ENCODE data around the gene SSC5D.
"Not testable (repeated sequence)": the region's sequence is repeated elsewhere in the genome, so short reads cannot be mapped to it uniquely, and the experiment has no call there.

Gene SSC5D

DNA sequence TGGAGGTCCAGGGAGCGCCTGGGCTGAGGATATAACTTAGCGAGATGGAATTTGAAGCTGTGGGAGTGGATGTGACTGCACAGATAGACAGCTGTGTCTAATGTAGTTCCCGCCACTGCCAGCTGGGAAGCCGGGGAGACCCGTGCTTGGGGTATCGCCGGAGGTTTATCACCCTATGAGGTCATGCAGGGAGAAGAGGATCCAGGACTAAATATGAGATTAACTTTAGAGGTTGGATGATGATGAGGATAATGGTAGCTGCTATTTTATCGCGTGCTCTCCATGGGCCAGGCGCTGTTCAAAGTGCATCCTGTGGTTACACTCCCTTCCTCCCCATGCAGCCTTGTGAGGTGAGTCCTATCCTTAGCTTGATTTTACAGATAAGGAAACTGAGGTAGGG, 19.9 kb downstream of the SSC5D start:
- no peak for DNase-seq

DNA sequence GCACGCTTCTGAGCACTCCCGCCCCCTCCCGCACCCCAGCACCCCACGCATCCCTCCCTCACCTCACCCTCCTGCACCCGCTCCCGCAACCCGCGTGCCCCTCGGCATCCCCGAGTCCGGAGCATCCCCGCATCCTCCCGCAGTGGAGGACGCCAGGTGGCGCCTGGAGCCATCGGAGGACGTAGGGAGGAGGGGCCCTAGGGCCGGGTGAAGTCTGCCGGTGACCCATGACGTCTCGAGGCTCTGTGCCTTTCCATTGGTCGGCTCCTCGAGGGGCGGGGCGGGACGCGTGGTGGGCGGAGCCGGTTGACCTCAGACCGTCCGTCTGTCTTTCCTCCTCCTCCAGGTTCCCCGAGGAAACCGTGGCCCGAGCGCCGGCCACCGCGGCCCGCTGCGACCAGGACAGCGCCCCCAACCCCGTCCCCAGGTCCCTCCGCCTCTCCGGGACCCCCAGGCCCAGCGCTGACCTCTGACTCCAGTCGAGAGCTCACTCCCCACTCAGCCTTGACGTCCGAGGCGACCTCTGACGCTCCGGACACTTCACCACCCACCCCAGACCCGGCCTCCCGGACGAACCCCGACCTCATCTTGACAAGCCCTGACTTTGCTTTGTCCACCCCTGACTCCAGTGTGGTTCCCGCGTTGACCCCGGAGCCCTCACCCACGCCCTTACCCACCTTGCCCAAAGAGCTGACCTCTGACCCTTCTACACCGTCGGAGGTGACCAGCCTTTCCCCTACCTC, 28.8 kb downstream of the SSC5D start:
- peak; percentile 95 for DNase-seq

DNA sequence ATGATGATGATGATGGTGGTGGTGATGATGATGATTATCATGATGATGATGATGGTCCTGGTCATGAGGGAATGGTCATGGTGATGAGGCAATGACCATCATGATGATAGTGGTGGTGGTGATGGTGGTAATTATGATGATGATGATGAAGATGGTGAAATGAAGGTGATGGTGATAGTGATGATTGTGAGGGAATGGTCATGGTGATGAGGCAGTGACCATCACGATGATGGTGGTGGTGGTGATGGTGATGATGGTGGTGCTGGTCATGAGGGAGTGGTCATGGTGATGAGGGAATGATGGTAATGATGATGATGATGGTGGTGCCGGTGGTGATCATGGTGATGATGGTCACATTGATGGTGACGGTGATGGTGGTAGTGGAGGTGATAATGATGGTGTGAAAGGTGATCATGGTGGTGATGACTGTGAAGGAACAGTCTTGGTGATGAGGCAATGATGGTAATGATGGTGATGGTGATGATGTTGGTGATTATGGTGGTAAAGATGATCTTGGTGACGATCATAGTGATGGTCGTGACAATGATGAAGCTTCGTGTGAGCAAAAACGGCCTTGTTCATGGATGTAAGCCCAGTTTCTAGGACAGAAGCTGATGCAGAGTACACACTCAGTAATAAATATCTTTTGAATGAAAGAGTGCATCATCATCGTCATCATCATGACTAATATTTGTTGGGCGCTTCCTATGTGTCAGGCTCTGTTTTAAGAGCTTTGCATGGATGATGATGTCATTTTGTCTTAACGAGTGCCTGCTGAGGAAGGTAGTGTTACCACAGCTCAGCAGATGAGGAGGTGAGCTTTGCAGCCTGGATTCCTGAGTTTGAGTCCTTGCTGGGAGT, 31.4 kb downstream of the SSC5D start:
- DNase-seq: no peak

DNA sequence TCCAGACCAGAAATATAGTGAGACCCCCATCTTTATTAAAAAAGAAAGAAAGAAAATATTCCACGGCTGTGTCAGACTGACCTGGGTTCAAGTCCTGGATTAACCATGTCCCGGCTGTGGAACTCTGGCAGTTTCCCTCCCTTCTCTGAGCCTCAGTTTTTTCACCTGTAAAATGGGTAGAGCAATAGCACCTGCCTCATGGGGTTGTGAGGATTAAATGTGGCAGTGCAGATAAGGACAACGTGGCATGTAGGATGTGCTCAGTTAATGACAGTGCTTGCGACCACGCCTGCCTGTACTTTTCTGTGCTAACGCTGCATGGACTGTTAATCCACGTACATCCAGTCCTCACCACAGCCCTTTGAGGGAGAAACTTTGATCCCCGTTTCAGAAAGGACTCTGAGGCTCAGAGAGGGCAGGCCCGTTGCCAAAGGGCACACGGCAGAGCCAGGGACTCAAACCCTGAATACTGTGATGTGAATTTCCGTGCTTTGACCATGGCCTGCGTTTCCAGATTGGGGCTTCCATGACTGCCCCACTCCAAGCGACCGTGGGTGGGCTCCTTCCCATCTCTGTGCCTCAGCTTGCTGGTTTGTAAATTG, 32.6 kb downstream of the SSC5D start:
- DNase-seq: no peak

DNA sequence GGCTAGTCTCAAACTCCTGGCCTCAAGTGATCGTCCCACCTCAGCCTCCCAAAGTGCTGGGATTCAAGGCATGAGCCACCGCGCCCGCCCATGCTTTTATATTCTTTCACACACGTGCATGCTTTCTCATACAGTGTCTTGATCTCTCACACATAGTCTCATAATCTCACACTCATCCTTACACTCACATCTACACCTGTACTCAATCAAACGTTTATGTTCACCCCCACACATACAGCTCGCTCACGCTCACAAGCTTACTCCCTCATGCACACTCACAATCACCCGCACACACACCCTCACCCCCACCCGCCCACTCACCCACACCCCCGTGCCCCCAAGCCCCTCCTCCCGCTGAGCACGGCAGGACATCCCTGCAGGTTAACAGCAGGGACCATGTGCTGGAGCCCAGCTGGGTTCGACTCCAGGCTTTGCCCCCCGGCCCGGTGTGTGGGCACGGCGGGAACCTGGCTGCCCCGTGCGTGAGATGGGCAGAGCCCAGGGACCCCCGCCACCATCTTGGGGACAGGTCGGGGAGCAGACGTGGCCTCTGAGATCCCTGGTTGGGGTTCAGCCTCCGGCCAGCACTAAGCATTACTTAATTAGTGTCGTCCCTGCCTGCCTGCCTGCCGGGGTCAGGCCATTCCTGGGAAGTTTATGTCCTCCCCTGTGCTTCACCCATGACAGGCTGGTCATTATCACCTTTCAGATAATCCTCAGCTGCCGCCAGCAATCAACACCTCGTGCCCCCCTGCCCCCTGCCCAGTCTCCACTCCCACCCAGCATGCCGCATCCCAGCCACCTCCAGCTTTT, 37.3 kb downstream of the SSC5D start:
- DNase-seq: no peak

DNA sequence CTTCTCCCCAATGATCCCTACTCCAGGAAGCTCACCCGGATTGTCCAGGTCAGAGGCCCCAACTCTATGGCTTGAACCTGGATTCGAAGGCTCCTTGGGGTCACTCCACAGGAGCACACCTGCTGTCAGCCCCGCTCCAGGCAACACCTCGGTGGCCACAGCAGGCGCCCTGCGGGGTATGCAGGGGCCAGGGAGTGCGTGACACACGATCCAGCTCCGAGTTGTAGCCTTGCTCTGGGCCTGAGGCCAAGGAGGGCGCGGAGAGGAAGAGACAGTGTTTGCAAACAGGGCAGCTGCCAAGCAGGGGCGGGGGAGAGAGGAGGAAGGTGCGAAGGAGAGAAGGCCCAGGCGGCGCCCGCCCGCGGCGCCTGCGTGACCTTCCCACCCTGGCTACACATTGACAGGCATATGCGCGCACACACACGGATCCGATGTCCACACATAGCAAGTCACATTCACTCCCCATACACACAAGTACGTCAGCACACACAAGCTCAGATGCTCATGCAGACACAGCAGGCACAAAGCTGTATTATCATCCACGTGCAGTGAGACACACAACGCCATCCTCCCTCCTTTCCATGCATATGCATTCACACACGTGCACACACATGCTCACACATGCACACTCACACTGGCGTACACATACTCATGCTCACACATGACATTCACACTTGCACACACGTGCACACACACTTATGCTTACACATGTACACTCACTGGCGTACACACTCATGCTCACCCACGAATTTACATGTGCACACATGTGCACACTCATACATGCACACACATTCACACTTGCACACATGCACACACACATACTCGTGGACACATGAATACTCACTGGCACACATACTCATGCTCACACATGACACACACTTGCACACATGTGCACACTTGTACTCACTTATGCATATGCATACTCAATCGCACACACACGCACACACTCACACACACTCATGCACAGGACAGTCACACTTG, 38.3 kb downstream of the SSC5D start:
- DNase-seq: no peak

DNA sequence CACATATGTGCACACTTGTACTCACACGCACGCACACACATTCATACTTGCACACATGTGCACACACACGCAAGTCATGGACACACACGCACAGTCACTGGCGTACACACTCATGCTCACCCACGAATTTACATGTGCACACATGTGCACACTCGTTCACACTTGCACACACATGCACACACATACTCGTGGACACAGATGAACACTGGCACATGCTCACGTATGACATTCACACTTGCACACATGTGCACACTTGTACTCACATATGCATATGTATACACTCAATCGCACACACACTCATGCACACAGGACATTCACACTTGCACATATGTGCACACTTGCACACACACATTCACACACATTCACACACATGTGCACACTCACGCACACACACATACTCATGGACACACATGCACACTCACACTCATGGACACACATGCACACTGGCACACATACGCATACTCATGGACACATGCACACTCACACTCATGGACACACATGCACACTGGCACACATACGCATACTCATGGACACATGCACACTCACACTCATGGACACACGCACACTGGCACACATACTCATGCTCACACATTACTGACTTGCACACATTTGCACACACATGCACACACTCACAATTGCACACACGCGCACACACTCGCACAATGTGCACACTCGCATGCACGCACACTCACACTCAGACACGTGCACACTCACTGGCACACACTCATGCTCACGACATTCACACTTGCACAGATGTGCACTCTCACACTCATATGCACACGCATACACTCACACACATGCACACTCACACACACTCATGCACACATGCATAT, 39.2 kb downstream of the SSC5D start:
- DNase-seq: no peak

DNA sequence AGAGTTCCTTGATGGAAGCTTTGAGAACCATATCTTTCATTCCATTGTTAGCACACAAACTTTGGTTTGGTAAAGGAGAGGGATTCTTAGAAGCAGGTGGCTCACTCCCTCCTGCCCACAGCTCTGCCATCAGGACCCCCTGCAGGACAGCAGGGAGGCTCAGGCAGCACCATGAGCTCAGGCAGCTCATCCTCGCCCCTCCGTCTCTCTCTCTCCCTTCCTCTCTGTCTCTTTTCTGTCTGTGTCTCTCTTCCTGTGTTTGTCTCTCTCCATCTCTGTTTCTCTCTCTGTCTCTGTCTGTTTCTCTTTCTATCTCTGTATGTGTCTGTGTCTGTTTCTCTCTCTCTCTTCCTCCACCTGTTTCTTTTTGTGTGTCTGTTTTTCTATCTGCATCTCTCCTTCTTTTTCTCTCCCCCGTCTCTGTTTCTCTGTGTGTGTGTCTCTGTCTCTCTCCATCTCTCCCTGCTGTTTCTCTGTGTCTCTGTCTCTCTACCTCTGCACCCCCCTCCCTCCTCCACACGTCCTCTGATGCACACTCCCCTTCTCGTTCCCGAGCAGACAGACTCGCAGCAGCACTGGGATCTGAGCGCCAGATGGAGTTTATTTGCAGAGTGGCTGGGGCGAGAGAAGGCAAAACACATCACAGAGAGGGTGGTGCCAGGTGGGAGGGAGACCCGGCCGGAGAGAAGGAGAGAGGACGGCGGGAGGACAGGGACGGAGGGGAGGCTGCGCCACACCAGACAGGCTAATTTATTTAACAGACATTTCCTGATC, 40.0 kb downstream of the SSC5D start:
- no peak for DNase-seq

DNA sequence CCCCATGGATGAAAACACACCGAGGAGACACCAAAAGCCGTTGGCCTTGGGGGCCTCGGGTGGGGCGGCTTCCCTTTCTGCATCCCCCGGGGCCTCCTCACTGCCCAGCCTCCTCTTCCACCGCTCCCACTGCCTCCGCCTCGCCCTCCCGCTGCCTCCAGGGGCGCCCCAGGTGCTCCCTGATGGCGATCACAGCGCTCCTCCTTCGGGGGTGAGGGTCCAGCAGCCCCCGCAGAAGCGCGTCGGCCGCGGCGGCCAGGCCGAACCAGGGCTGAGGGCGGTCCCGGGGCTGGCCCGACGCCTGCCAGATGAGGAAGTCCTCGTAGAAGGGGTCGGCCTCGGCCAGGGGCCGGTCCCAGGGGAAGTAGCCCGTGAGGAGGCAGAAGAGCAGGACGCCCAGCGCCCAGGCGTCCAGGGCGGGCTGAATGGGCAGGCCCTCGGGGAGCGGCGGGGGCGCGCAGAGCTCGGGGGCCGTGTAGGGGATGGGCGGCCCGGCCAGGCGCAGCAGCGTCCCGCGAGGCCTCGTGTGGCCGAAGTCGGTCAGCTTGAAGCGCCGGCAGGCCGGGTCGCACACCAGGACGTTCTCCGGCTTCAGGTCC, 41.5 kb downstream of the SSC5D start:
- no peak for DNase-seq

DNA sequence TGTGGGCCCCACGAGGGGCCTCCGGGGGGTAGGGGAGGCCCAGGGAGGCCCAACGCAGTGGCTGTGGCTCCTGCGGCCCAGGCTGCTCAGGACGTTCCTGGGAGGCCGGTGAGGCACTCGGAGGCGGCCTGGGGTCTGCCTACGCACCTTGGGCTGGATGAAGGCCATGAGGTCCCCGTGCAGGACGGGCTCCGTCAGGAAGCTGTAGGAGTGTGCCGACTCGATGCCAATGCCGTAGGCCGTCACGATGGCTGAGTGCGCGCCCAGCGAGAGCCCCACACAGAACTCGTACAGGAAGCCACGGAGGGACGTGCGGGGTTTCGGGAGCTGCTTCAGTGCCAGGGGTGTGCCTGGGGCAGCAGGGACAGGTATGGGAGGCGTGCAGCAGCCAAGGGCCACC, 42.8 kb downstream of the SSC5D start:
- no peak for DNase-seq

DNA sequence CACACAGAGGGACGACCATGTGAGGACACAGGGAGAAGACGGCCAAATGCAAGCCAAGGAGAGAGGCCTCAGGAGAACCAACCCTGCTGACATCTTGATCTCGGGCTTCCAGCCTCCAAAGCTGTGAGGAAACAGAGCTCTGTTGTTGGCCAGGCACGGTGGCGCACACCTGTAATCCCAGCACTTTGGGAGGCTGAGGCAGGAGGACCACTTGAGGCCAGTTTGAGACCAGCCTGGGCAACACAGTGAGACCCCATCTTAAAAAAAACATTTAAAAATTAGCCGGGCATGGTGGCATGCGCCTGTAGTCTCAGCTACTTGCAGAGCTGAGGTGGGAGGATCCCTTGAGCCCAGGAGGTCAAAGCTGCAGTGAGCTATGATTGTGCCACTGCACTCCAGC, 46.0 kb downstream of the SSC5D start:
- DNase-seq: not testable (repeated sequence)

DNA sequence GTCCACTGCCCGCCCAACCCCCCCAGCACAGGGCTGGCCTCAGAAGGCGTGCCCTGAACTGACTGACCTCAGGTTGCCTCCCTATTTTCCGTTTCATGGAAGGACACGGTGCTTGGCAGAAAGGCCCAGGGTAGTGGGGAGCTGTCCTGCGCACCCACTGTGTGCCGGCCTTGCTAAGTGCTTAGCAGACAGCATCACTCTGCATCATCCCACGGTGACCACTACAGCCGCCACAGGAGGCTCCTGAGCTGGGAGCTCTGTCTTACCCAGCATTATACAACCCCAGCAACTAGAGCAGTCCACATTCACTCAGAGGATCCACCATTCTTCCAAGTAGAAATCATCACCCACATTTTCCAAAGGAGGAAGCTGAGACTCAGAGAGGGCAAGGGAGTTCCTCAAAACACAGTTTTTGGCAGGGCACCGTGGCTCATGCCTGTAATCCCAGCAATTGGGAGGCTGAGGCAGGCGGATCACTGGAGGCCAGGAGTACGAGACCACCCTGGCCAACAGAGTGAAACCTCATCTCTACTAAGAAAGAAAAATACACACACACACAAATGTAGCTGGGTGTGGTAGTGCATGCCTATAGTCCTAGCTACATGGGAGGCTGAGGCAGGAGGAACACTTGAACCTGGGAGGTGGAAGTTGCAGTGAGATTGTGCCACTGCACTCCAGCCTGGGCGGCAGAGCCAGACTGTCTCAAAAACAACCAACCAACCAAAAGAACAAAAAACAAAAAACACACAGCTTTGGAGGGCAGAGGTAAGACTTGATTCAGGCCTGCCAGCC, 47.1 kb downstream of the SSC5D start:
- no peak for DNase-seq

DNA sequence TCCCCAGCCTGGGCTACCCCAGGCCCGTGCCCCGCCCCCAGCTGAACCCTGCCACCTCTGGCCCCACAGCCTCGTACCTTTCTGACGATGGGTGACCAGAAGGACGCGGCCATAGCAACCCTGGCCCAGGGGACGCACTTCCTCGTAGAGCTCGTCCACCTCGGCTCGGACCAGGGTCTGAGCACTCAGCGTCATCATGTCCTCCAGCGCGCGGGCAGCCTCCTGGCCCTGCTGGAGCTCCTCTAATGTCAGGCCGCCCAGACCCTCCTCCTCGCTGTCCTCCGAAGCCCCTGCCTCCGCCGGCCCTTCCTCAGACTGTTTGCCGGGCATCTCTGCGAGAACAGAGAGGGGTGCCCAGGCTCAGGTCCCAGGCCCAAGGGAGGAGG, 47.7 kb downstream of the SSC5D start:
- no peak for DNase-seq

DNA sequence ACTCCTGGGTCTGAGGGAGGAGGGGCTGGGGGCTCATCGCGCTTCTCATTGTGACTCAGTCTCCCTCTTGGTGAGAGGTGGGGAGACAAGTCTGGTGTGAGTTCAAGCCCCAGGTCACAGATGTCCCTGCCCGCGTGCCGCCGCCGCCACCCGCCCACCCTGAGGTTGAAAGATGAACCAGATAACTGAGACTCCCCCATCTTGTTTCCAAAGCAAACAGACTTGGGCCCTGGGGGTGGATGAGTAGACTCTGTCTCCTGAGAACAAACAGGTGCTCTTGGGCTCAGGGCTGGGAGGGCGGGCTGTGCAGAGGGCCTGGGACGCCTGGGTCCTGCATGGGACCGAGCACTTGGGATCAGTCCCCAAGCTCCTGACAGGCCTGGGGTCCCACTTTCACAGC, 48.1 kb downstream of the SSC5D start:
- DNase-seq: no peak

DNA sequence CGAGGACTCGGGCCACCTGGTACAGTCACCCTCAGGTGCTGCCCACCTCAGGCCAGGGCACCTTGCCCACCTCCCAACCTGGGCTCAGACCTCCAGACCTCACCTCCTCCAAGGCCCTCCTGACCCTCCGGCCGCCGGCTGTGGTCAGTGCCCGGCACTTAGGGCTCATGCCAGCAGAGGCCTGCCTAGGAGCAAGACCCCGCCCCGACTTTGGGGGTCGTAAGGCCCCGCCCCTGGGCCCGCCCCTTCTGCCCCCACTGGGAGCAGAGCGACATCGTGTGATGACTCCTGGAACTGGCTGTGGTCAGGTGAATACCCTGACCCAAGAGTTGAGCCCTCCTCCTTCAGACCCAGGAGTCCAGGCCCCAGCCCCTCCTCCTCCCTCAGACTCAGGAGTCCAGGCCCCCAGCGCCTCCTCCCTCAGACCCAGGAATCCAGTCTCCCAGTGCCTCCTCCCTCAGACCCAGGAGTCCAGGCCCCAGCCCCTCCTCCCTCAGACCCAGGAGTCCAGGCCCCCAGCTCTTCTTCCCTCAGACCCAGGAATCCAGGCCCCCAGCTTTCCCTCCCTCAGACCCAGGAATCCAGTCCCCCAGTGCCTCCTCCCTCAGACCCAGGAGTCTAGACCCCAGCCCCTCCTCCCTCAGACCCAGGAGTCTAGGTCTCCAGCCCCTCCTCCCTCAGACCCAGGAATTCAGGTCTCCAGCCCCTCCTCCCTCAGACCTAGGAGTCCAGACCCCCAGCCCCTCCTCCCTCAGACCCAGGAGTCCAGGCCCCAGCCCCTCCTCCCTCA, 48.9 kb downstream of the SSC5D start, which contains the start of gene SBK2:
Gene SBK2 (minus strand): TSS at position 183 of the 790 bp plus-strand sequence. CDS start 839 bp downstream, outside the sequence.
- DNase-seq: peak; percentile 52

DNA sequence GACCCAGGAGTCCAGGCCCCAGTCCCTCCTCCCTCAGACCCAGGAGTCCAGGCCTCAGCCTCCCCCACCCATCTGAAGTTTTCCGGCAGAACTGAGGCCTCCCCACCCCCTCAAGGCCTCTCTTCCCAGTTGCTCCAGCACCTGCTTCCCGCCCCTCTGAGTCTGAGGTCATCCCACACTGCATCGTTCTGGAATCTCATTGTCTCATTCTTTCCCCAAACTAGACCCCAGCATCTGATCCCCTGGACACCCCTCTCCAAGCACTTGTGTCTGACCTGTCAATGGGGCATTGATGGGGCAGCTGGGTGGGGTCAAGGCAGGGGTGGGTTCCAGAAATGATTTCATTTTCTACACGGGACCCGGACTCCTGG, 49.5 kb downstream of the SSC5D start:
- no peak for DNase-seq

DNA sequence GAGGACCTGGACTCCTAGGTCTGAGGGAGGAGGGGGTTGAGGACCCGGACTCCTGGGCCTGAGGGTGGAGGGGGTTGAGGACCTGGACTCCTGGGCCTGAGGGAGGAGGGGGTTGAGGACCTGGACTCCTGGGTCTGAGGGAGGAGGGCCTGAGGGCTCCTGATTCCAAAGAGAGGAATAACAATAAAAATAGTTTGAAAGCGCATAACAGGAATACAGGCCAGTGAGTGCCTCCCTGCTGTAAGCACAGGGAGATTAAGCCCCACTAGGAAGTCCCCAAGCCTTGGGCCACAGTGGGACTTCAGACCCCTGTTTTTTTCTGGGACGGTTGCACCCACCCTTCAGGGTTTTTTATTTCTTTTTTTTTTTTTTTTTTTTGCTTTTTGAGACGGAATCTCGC, 49.9 kb downstream of the SSC5D start:
- DNase-seq: no peak

All from 8988T (cell line).